Measurements from ENCODE around the gene NLRC3.
"Not testable (repeated sequence)": the region's sequence is repeated elsewhere in the genome, so short reads cannot be mapped to it uniquely, and the experiment has no call there.

NLRC3 gene

DNA sequence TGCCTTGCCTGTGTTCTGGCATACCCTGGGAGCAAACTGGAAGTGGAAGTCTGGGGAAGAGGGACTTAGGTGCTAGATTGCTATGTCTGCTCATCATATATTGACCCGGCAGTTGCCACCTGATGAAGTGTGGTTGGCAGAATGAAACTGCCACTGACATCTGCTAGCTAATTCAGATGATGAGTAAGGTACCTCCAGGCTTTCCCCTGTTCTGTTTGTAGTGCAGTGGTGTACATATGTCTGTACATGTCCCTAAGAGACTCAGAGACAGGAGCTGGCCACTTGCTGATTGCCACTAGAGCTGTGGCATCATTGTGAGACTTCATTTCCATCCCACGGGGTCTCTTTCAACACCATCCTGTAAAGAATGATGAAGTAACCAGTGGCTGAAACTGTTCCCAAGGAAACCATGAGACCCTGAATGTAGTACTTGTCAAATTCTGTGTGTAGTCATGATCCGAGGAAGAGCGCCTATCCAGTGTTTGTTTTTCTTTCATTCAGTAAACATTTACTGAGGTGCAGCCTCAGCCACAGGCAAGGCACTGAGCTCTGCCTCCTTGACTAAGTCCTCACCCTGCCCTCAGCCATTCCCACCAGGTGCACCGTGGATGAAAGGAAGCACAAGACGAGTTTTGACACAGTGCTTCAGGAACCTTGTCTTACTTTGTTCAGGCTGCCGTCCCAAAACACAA is 63.2 kb downstream of the NLRC3 start:
- no peak for DNase-seq

DNA sequence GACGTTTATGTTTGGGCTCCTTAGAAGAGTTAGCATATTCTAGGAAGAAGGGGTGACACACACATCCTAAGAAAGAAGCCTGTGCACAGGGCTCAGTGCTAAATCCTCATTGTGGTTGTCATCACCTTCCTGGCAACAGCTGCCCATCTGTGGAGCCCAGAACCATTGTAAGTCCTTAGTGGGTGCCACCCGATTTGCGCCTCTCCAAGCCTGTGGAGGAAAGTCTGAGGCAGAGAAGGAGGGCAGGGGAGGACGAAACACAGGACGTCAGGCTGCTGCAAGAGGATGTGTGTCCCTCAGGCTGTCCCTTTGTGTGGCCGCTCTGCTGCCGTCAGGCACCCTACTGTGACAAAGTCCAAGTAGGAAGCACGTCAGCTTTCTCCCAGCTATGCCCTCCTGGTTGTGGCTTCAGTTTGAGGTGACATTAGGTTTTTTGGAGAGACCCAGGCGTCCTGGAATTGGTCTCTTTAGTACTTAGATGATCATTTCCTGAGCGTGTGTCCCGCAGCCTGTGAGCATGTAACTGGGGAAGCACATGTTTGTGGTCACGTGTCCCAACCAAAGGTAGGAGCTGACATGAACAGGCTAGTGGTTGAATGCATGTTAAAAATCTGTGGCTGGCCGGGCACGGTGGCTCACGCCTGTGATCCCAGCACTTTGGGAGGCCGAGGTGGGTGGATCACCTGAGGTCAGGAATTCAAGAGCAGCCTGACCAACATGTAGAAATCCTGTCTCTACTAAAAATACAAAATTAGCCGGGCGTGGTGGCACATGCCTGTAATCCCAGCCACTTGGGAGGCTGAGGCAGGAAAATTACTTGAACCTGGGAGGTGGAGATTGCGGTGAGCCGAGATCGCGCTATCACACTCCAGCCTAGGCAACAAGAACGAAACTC is 65.7 kb downstream of the NLRC3 start:
- DNase-seq: no peak

DNA sequence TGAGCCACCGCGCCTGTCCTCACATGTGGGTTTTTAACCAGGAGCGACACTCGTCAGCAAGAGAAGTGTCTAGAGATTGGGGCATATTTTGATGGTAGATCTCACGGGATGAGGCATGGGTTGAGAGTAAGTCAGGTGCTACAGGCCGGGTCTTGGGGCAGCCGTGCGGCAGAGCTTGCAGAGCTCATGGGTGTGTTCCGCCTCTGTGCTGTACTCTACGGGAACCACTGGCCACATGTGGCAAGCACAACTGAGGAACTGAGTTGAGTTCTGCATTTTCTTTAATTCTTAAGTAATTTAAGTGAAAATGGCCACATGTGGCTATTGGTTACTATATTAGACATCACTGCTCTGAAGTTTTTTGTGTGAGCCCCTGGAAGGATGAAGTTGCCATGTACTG is 66.8 kb downstream of the NLRC3 start:
- DNase-seq: no peak

DNA sequence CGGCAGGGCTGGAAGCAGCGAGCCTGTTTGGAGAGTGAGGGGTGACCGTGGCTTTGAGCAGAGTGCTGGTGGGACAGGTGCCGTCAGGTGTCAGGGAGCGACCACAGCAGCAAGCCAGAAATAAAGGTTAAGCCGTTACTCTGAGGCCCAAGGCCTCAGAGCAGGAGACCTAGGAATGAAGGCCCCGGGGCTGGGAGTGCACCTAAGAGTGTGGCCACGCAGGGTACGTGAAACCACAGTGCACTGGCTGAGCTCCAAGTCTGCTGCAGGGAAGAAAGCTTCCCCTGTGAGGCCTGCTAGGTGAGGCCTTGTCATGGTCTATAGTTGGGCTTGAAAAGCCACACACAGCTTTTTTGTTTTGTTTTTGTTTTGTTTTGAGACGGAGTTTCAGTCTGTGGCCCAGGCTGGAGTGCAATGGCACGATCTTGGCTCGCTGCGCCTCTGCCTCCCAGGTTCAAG is 67.7 kb downstream of the NLRC3 start:
- DNase-seq: no peak

DNA sequence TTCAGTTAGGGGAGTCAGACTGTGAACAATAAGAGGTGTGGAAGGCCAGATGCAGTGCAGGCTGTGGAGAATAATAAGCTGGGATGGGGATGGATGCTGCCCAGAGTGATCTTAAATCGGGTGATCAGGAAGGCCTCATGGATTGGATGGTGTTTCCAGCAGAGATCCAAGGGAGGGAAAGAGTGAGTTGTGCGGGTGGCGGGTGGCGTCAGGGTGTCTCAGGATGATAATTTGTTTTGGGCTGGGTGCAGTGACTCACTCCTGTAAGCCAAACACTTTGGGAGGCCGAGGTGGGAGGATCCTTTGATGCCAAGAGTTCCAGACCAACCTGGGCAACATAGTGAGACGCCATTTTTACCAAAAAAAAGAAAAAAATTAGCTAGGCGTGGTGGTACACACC is 68.5 kb downstream of the NLRC3 start:
- DNase-seq: no peak

DNA sequence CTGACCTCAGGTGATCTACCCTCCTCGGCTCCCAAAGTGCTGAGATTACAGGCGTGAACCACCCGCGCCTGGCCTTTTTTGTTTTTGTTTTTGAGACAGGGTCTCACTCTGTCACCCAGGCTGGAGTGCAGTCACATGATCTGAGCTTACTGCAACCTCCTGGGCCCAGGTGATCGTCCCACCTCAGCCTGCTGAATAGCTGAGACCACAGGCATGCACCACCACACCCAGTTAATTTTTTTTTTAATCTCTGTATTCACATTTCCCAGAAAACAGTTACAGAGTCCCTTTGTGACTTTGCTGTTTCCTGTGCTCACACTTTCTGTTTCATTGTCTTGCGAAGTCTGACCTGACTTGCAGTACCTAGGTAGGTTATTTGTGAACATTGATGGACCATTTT is 73.7 kb downstream of the NLRC3 start:
- no peak for DNase-seq

DNA sequence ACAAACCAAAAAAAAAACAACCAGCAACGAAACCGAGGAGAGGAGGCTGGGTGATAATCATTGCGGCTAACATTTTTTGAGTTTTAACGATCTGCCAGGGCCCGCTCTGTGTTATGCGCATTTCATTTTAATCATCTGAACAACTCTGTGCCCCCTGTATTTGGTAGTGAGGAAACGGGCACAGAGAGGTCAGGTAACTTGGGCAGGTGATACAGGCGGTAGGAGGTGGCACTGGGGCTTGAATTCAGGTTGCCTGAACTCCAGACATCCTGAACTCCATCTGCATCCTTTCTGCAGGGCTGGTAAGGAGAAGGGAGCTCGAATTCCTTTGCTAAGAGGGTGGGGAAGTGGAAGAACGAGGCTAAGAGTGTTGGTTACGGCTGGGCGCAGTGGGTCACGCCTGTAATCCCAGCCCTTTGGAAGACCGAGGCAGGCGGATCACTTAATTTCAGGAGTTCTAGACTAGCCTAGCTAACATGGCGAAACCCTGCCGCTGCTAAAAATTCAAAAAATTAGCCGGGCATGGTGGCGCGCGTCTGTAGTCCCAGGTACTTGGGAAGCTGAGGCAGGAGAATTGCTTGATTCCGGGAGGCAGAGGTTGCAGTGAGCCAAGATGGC is 75.3 kb downstream of the NLRC3 start:
- DNase-seq: no peak

DNA sequence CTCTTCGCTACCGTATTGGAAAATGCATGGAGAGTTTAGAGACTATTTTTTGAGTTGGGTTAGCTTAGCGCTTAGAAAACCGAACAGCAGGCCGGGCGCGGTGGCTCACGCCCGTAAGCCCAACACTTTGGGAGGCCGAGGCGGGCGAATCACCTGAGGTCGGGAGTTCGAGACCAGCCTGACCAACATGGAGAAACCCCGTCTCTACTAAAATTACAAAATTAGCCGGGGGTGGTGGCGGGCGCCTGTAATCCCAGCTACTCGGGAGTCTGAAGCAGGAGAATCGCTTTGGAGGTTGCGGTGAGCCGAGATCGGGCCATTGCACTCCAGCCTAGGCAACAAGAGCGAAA is 75.8 kb downstream of the NLRC3 start:
- DNase-seq: not testable (repeated sequence)

DNA sequence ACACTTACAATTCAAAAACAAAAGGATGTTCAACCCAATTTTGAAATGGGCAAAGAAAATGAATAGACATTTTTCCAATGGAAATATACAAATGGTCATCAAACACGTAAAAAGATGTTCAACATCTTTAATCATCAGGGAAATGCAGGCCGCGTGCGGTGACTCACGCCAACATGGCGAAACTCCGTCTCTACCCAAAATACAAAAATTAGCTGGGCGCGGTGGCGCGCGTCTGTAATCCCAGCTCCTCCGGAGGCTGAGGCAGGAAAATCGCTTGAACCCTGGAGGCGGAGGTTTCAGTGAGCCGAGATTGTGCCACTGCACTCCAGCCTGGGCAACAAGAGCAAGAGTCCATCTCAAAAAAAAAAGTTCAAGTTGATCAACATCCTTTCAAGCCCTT is 78.2 kb downstream of the NLRC3 start:
- no peak for DNase-seq

DNA sequence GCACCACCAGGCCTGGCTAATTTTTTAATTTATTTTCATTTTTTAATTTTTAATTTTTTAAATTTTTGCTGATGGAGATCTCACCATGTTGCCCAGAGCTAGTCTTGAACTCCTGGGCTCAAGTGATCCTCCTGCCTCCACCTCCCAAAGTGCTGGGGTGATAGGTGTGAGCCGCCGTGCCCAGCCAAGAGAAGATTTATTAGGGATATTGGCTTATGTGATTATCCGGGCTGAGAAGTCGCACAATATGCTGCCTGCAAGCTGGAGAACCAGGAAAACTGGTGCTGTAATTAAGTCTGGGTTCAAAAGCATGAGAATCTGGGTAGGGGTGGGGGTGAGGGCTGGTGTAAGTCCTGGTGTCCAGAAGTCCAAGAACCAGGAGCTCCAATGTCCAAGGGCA is 79.4 kb downstream of the NLRC3 start:
- no peak for DNase-seq

DNA sequence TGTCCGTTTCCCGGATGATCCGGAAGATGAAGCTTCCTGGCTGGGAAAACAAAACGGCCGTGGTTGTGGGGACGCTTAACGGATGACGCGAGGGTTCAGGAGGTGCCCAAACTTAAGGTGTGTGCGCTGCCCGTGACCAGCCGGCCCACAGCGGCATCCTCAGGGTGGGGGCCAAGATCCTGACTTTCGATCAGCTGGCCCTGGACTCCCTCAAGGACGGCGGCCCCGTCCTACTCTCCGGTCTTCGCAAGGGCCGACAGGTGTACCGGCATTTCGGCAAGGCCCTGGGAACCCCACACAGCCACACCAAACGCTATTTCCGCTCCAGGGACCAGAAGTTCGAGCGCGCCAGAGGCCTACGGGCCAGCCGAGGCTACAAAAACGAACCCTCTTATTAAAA is 80.8 kb downstream of the NLRC3 start:
- no peak for DNase-seq

DNA sequence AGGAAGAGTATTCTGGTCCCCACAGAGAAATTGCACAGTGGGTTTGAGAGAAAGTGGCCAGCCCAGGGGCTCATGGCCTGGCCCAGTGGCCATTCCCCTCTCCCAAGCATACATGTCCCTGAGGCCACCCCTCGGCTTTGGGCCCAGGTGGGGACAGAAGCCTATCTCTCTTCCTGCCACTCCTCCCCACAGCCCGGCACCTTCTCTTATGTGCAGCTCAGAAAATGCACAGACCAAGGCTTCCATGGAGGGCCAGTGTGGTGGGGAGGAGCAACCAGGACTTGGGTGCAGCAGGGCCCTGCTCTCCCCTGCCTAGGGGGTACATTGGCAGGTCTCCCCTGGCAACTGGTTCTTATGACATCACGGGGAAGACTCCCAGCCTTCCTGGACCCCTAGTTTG is 82.0 kb downstream of the NLRC3 start, which contains the start of gene C16orf90:
Gene C16orf90 (minus strand): TSS at position 314 of the 400 bp plus-strand sequence. CDS start 68 bp downstream, at position 246.
- no peak for DNase-seq

DNA sequence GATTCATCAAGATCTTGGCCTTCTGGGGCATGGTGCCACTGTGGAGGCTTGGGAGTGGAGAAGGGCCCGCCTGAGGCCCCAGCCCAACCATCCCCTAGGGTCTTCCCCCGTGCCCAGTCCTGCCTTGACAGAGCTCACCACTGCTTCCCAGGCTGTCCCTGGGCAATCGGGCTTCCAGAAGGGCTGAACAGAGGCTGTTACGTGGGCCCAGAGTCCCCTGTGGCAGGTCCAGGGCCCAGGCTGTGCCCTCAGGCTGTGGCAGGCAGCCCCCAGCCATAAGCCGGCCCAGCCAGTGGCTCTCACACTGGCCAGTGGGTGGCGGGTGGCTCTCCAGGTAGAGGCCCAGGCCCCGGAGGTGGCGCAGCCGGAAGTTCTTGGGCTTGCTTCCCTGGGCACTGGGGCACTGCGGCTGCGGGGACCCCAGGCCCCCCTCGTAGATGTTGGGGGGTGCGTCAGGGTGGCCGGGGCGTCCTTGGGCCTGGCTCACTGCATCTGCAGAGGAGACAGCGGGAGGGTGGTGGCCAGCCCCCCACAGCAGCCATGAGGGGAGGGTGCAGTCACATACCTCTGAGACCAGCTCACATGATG is 82.7 kb downstream of the NLRC3 start:
- DNase-seq: no peak

DNA sequence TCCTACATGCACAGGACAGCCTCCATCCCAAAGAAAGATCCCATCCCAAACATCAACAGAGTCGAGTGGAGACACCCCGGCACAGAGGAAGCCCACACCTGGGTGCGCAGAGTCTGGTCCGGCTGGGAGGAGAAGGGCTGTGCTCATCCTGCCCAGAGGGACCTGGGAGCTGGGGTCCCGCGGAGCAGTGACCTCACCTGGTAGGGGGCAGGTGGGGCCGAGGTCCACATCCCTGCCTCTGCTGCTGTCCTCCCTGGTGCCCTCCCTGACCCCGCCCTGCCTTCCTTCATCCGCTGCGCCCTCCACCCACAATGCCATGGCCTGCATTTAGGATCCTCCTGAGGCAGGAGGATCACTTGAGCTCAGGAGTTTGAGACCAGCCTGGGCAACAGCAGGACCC is 84.8 kb downstream of the NLRC3 start:
- DNase-seq: no peak

DNA sequence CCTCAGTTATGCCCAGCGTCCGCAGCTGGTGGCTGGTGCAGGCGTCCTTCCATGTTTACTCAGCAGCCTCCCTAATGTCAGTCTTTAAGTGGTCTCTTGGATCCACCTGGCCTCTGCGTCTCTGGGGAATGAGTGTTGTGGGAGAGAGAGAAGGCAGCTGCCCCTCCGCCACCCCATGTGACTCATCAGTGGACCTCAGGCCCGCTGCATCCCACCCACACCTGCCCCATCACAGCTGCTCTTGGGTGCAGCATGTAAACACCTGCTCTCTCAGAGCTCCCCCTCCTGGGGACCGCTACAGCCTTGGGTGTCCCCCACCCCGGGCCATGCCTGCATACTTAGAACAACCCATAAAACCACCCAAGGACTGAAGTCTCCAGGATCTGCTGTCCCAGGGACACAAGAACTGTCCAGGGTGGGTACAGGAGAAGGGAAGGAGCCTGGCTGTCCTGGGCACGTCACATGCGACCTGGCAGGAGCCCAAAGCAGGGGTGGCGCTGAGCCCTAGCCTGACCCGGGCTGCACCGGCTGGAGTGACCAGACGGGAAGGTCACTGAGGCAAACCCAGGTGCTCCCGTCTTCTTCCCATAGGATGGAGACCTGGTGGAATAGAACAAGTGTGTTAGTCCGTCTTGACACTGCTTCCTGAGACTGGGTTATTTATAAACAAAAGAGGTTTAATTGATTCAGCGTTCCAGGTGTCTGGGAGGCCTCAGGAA is 86.1 kb downstream of the NLRC3 start:
- no peak for DNase-seq

All from fibroblast of skin of scalp (primary cell).